22Rv1 (cell line): ENCODE data around the gene MAN1A1.

ENCODE experiments used
- CTCF ChIP-seq: fragments of 450-650 bp; IDR thresholded peaks from 2 replicates; pipeline ENCODE4 v1.5.1; 2017; ENCODE audit warnings: mild to moderate bottlenecking
- ZFX ChIP-seq: fragments of 450-650 bp; IDR thresholded peaks from 2 replicates; pipeline ENCODE4 v1.6.1; 2017; ENCODE audit warnings: antibody characterized with exemption, borderline replicate concordance

GRCh38 chr6:119274197-119274595 is 75.4 kb downstream of the MAN1A1 start:
- TF ChIP-seq CTCF, result no peak
- no peak for TF ChIP-seq ZFX
